SHP77 treated with DMSO at 0.1 percent for 48 hours (cell line): Measurements from ENCODE around the gene PXT1.
"Not testable (repeated sequence)": the region's sequence is repeated elsewhere in the genome, so short reads cannot be mapped to it uniquely, and the experiment has no call there.

Experiments
- DNase-seq: peaks from one replicate; lab custom pipeline; 2025; lab: John Stamatoyannopoulos, UW

Gene PXT1, protein sequence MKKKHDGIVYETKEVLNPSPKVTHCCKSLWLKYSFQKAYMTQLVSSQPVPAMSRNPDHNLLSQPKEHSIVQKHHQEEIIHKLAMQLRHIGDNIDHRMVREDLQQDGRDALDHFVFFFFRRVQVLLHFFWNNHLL

DNA sequence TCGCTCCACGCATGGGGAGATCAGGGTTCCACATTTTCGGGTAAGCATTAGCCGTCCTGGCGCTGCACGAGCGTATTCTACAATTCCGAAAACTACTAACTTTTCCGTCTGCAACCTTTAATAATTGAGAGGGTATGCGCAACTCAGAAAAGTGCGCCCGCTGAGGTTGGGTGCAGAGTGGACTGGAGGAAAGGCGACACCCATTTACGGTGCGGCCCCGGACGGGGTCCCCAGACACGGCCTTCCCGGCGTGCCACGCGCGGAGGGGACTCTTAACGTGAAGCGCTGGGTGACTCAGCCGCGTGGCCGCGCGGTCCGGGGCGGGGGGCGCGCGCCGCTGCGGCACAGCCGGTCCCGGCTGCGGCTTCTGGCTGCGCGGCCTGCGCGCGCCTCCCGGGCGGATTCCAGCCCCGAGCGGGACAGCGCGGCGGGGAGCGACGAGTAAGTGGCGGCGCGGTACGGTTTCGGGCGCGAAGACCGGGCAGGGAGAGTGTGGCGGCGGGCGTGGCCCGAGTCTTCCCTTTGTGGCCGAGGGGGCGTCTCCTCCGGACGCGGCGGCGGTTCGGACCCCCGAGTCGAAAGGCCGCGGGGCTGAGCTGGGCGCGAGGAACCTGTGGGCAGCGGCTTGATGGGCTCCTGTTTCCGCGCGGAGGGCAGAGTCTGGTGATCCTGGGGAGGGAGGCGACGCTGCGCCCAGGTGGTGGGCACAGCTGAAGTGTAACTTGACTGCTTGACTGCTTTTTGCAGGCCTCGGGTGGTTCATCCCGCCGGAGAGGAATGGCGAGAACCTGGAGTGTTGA, at the start of gene PXT1, which contains the start of gene KCTD20:
PXT1 (minus strand) TSS at position 184 of the 800 bp plus-strand sequence. CDS start 16,772 bp downstream, outside the sequence.
KCTD20 (plus strand) TSS at position 330 of the 800 bp plus-strand sequence. CDS start 27,098 bp downstream, outside the sequence.
- DNase-seq, result peak; percentile 46

DNA sequence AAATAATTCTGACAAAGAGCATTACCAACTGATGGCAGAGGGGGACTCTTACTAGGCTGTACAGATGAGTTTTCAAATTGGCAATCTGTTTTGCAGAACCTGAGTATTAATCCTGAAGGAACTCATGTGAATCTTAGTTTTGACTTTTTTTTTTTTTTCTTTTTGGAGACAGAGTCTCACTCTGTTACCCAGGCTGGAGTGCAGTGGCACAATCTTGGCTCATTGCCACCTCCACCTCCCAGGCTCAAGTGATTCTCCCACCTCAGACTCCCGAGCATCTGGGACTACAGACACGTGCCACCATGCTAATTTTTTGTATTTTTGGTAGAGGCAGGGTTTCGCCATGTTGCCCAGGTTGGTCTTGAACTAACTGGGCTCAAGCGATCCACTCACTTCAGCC, 49.4 kb upstream of the PXT1 start:
- no peak for DNase-seq

DNA sequence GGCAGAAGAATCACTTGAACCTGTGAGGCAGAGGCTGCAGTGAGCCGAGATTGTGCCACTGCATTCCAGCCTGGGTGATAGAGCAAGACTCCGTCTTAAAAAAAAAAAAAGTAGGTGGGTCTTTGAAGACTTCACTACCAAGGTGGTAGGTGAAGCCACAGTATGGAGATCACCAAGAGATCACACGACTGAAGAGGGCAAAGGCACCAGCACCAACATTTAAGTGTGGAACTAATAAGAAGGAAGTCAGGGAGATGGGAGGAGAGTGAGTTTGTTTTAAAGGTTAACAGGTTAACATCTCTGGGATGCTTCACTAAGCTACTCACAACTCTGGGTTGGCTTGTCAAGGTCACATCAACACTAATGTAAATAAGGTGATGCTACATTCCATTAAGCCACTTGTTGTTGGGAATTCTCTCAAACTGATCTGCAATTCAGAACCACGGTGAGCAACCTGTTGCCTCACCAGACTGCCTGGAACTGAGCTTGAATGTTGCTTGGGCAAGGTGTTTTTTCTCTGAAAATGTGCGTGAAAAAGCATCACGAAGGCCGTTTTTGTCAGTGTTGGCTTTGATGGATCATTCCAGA, 48.8 kb upstream of the PXT1 start:
- no peak for DNase-seq

DNA sequence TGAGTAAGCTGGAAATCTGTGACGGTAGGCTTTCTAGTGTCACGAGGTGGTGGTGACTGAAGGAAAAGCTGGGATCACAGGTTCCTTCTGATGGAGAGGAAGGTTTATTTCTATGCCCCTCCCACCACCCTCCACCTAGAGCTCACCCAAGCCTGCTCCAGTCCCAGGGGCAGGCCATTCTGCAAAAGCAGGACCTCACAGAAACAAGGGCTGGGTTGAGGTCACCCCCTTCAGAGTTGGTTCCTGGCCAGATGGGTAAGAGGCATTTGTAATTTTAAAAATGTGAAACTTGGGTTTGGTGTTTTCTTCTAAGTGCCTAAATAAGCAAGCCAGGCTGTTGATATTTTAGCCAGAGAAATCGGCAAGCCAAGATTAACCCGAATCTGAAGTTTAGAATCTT, 46.8 kb upstream of the PXT1 start:
- no peak for DNase-seq

DNA sequence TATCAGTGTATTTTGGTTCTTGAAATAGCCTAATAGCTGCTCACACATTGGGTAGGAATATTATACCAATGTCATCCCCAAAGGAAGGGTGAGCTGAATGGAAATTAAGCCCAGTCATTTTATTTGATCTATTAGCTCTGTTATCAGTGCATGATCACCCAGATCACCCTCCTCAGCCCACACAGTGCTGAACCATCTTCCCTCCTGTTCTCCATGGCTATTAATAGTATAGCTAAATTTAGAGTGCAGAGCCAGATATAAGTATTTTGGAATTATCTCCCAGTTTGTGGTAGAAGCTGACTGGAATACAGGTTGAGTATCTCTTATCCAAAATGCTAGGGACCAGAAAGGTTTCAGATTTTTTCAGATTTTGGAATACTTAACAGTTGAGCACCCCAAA, 45.6 kb upstream of the PXT1 start:
- DNase-seq, result no peak

DNA sequence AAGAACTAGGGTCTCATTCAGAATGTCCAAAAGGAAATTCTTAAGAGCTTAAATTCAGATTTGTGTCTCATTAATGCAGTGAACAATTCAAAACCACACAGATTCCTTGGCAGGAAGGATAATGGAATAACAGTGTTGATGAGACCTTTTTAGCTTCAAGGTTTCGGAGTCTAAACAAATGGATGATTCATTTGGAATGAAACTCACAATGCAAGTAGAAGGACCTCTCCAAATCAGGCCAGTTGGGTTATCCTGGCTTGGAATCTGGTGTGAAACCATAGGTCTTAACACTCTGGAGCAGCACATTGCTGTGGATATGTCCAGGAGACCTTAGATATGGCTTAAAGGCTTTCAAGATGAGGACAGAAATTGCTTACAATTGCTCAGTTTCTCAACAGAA, 45.0 kb upstream of the PXT1 start:
- no peak for DNase-seq

DNA sequence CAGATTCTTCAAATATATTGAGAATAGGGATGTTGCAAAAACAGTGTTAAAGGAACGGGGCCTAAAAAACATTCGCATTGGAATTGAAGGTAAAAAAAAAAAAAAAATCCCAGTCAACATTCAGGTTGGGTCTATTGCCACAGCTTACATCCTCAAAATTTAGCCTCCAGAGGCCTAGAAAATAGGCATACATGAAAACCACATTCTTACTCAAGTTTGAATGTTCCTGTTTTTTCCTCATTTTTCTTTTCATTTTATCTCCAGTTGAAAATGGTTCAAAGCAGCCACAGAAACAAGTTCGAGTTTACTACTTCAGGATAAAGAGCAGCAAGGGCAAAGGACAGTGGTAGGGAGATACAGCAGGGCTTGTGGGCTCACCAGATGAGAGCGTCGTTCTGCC, 42.1 kb upstream of the PXT1 start:
- no peak for DNase-seq

DNA sequence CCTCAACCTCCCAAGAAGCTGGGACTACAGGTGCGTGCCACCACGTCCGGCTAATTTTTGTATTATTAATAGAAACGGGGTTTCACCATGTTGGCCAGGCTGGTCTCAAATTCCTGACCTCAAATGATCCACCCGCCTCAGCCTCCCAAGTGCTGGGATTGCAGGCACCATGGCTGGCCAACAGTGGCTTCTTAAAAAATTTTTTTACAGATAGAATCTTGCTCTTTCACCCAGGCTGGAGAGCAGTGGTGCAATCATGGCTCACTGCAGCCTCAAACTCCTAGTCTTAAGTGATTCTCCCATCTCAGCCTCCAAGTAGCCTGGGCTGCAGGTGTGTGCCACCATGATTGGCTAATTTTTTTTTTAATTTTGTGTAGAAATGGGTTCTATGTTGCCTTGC, 40.7 kb upstream of the PXT1 start:
- not testable (repeated sequence) for DNase-seq

DNA sequence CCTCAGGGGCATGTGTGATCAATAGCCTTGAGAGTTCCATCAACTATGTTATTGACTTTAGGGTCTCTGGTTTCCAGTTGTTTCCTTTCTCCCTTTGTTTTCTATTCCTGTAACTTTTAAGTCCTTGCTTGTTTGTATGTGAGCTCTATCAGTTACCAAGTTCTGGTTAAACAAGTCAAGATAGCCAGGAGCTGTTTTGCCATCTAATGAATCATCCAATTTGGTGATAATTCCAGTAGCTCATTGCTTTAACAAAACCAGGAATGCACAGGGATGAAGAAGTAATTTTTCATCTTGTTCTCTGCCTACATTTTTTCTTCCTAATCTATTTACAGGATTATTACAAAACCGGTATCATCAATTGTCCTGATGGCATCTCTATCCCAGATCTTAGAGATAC, 36.6 kb upstream of the PXT1 start:
- no peak for DNase-seq

DNA sequence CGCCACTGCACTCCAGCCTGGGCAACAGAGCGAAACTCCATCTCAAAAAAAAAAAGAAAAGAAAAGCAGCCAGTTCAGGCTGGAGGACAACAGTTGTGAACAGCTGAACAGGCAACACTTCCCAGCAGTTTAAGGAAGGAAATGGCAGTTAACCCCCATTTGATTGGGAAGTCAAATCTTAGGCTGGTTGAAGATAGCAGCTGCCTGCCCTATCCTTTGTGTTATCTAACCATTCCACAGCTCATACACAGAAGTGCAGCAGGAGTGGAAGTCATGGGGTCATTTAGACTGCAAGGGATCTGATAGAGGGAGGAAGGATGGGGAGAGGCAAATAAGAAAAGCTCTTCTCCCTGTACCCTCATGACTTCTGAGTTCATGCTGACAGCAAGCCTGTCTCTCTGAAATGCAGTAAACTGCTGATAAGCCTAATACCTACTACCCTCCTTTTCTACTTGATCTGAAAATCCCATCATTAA, 35.4 kb upstream of the PXT1 start:
- no peak for DNase-seq

DNA sequence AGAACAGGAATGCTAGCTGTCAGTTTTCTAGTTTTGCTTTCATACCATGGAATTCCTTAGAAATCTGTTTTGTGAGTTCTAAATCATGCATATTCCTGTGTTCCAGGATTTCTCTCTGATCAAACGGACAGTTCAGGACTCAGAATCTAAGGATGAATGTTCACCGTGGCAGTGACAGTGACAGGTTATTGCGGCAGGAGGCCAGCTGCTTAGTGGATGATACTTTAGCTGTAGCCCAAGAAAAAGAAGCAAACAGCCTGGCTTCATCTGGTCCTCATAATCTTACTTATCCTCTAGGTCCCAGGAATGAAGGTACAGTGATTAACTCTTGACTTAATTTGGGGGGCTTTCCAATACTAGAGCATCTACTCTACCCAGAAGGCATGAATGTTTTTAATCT, 27.3 kb upstream of the PXT1 start:
- DNase-seq, result no peak

DNA sequence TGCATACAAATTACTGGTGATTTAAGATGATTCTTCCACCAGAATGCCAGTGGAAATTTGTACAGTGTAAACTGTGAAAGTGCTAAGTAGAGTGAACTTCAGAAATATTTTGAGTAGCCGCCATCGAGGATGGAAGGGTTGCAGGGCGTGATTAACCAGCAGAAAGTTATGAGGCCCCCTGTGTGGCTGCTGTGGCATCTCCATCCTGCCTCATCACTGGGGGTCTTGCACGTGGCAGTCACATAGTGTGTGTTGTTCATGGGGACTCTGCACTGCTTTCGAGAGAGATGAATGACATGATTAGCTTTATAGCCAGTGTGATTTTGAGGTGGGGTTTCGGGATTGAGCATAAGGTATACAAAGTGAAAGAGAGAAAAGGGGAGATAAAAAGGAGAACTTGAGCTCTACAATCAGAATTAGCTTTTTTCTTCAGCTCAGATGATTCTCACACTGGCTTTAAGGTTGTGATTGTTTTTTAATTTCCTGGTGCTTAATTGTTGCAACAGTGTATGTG, 26.6 kb upstream of the PXT1 start:
- DNase-seq, result no peak

DNA sequence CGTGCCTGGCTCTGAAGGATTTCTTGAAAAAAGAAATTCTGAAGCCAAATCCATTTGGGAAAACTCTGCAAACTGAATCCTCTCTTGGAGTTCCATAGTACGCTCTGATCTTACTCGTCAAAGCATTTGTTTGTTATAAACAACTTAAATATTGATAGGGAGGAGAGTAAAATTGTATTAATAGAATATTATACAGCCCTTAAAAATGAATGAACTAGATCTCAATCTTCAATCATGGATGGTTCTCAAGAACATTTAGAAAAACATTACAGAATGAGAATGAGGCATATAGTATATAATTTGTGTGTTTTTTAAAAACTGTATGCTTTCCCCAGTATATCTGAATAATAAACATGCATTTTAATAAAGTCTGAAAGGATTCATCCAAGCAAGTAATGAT, 25.0 kb upstream of the PXT1 start:
- DNase-seq, result no peak

DNA sequence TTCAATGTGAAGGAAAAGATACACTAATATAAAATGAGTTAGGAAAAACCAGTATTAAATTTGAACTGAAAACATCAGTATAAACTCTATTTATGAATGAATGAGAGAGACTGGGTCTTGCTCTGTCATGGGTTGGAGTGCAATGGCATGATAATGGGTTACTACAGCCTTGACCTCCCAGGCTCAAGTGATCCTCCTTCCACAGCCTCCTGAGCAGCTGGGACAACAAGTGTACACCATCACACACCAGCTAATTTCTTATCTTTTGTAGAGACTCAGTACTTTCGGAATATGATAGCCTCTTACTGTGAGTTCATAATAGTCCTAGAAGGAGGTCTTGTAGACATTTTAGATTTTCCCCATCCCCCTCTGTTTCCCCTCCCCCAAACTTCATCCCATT, 21.6 kb upstream of the PXT1 start:
- no peak for DNase-seq

DNA sequence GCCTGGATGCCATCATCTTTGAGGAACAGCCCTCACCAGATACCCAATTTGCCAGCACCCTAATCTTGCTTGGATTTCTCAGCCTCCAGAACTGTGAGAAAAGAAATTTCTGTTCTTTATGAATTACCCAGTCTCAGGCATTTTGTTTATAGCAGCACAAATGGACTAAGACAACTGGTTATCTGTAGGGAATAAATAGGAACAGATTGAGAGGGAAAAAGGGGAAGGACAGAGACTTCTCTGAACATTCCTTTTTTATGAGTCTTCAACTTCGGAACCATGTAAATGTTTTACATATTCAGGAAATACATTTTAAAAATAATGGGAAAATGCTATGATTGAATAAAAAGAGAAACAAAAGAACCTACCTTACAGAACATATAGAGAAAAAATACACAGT, 21.0 kb upstream of the PXT1 start:
- no peak for DNase-seq

DNA sequence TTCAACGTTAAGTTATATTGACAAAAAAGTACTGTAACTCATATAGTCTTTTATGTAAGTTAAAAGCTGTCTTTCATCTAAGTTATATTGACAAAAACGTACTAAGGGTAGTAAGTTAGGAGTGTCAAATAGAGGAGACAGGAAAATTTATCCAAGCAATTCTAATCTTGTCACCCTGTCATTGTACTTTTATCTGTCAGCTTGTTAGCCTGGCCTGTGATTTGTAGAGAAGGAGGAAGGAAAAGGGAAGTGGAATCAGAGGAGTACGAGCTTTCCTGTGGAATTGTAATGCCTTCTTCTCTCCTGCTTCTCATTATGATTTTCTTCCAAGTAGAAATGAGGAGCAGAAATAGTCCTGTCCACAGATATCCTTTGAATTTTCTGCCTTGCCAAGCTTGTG, 19.0 kb upstream of the PXT1 start:
- no peak for DNase-seq

DNA sequence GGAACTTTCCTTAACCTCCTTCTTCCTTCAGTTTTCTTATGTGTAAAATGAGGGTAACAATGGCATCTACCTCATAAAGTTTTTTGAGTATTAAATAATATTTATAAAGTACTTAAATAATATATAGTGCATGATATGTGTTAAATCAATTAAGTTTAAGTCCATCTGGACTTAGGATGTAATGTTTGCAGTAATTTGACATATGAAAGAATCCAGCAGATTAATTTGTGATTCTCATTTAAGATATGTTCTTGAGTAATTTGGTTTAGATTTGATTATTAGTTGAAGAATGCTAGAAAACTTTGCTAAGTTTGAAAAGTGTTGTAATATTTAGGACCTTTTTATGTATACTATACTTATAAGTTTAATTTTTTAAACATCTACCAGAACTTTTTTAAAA, 18.3 kb upstream of the PXT1 start:
- no peak for DNase-seq

DNA sequence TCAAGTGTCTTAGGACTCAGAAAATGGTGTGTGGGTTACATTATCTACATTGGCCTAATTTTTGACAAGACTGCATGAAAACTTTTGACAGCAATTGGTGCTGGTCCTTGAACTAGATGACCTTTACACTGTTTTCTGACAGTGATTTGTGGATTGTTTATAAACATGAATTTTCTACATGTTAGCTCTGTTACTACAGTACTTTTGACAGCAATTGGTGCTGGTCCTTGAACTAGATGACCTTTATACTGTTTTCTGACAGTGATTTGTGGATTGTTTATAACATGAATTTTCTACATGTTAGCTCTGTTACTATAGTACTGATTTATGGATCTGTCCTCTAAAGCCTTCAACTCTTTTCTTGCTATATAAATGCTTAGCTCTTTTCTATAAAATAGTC, 16.8 kb upstream of the PXT1 start:
- DNase-seq, result no peak

DNA sequence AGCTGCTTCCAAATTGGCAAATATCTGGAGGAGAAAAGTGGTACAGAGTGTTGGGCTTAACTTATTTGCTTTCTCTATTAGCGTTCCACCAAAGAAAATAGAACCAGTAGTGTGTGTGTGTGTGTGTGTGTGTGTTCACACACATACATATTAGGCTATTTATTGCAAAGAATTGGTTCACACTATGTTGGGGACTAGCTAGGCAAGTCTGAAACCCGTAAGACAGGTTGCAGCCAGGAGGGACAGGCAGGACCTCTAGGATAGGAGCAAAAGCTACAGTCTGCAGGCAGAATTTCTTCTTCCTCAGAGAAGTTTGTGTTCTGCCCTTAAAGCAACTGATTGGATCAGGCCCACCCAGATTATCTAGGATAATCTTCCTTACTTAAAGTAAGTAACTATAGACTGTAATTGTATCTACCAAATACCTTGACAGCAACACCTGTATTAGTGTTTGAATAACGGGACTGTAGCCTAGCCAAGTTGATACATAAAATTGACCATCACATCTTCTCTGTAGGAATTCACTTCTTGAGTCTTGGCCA, 12.9 kb upstream of the PXT1 start:
- no peak for DNase-seq

DNA sequence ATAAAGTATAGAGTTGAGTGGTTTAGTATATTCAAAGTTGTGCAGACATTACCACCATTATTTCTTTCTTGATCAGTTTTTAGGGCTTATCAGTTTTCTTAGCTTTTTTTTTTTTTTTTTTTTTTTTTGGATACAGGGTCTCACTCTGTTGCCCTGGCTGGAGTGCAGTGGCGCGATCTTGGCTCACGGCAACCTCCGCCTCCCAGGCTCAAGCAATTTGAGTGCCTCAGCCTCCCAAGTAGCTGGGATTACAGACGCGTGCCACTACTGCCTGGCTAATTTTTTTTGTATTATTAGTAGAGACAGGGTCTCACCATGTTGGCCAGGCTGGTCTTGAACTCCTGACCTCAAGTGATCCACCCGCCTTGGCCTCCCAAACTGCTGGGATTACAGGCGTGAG, 10.2 kb upstream of the PXT1 start:
- DNase-seq, result not testable (repeated sequence)

DNA sequence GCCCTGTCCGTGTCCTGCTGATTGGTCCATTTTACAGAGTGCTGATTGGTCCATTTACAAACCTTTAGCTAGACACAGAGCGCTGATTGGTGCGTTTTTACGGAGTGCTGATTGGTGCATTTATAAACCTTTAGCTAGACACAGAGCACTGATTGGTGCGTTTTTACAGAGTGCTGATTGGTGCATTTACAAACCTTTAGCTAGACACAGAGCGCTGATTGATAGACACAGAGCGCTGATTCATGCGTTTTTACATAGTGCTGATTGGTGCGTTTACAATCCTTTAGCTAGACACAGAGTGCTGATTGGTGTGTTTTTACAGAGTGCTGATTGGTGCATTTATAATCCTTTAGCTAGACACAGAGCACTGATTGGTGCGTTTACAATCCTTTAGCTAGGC, 6.5 kb upstream of the PXT1 start:
- DNase-seq, result not testable (repeated sequence)

DNA sequence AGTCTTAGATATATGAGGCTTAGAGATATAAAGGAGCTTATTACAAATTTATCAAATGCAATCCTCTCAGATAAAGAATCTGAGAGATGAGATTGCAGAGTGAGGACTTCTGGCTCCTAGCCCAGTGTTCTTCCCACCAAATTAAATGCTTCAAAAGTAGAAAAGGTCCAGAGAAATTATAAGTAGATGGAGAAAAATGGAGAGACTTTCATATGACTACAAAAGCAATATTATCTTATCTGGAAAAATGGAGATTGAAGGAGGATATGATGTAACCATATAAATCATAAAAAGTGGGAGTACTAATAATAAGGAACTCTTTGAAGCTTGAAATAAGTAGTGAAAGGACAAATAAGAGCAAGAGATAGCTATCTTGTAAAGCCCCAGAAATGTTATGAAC, 3.0 kb upstream of the PXT1 start:
- no peak for DNase-seq

DNA sequence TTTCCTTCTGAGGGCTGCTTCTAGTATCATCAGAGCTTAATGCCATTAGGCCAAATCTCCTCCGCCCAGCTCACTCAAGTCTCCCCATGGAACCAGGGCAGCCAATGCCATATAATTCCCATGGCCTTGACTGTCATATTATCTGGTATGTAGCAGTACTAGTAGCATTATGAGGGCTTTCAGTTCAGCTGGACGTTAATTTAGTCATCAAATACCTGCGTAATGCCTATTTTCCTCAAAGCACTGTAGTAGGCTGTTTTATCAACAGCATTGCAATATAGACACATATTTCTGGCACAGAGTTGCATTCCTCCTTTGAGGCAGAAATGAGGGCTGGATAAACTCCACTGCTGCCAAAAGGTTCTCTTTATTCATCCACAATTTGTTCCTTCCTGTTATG, 1.8 kb upstream of the PXT1 start:
- no peak for DNase-seq
